Large intestine (tissue), 3 donors: Measurements from ENCODE around the gene ARMH3. TPM values are rescaled to one million over a fixed set of nuclear protein-coding genes. Genes with fewer than 3 reads are reported as not detected.

Experiments
- DNase-seq, 2 donors: peaks; one replicate each; pipeline versions ENCODE4 v3.0.0 to v3.0.0-alpha.2; 2013
- H3K27ac ChIP-seq: one replicate; pipeline ENCODE4 v1.5.1; 2013; ENCODE audit warnings: low read length
- H3K27me3 ChIP-seq: 2 replicates; pipeline ENCODE4 v1.6.1; 2013; ENCODE audit warnings: low read length; ENCODE audit not compliant: control insufficient read depth, insufficient read depth
- H3K36me3 ChIP-seq: 2 replicates; pipeline ENCODE4 v1.6.1; 2013; ENCODE audit warnings: low read length; ENCODE audit not compliant: control insufficient read depth, insufficient read depth
- H3K4me1 ChIP-seq: one replicate; pipeline ENCODE4 v1.6.1; 2013; ENCODE audit warnings: low read length; ENCODE audit not compliant: control insufficient read depth, insufficient read depth
- H3K4me3 ChIP-seq: one replicate; pipeline ENCODE4 v1.5.1; 2013; ENCODE audit warnings: low read length
- H3K9me3 ChIP-seq: one replicate; pipeline ENCODE4 v1.6.1; 2013; ENCODE audit warnings: mild to moderate bottlenecking, low read depth, low read length, moderate library complexity; ENCODE audit not compliant: control insufficient read depth
- WGBS: methylation state at CpG from one replicate; pipeline ENCODE4 v1.1.5; 2013; ENCODE audit warnings: low lambda C conversion rate; ENCODE audit not compliant: insufficient coverage; 5-methylcytosine and 5-hydroxymethylcytosine counted together
- polyA plus RNA-seq: library from polyadenylated mRNA; unstranded; fragments of 120-200 nt; gene quantifications from one replicate; pipeline ENCODE4 v1.2.1, GENCODE V29; 2013

The ARMH3 gene
- polyA plus RNA-seq, 1 donor = 19.3 TPM

DNA sequence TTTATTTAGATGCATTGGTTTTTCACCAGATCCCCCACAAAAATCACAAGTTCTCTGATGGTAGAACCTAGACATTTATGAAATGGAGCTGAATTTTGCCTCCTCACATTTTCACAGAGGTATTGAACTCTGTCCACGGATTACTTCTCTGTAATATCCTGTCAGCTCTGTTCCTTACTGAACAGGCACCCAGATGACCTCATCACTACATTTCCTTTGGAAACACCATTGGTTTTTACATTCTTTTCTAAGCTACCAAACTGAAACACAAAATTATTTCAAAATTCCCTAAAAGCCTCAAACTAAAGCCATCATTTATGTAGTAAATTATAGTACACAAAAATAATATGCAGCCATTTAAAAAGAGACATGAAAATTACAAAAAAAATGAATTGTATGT is 114.1 kb downstream of the ARMH3 start:
- no peaks in the 10 kb centered on the region for H3K4me1 ChIP-seq
- no peak overlapping the region for H3K4me3 ChIP-seq
- H3K27me3 ChIP-seq = no peaks in the 10 kb centered on the region
- H3K9me3 ChIP-seq = no peaks in the 10 kb centered on the region
- no peak for DNase-seq
- peaks cover 9% of the 10 kb centered on the region for H3K36me3 ChIP-seq
- no peak overlapping the region for H3K27ac ChIP-seq
- WGBS = no CpG with 5 or more reads among the region's 1 CpG

DNA sequence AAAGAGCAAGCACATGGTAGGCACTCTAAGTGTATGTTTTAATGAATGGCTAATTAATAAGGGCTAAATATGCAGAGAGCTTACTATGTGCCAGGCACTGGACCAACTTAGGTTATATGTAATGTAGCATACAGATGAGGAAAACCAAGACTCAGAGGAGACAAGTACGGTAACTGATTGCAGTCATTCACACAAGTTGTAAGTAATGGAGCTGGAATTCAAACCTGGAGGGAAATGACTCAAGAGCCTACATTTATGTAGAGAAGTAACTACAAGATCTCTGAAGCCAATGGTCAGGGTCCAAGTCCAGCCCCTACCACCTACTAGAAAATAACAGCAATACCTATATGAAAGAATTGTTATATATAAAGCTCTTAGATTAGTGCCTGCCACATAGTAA is 115.1 kb downstream of the ARMH3 start:
- no peak for DNase-seq
- Histone ChIP-seq H3K4me1 (no peaks in the 10 kb centered on the region), H3K9me3 (no peaks in the 10 kb centered on the region), H3K4me3 (no peak overlapping the region), H3K27me3 (no peaks in the 10 kb centered on the region), H3K36me3 (peaks cover 9% of the 10 kb centered on the region), H3K27ac (no peak overlapping the region)
- WGBS = no CpG with 5 or more reads among the region's 1 CpG

DNA sequence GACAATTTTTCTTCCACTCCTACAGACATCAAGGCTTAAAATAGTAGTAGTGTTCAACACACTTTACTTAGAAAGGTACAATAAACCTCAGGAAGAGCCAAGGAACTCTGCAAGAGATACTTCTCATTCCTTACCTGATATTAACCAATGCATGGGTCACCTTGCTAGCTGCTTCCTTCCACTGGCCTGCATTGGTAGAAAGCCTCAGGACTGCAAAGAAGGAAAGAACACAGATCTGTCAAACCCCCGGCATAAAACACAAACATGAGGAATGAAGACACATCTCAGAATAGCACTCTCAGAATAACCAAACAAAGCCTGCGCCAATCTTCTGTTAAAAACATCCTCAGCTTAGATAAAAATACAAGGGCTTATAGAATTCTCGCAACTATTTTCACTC is 116.2 kb downstream of the ARMH3 start:
- Histone ChIP-seq H3K4me1 (no peaks in the 10 kb centered on the region), H3K36me3 (peaks cover 9% of the 10 kb centered on the region), H3K9me3 (no peaks in the 10 kb centered on the region), H3K27me3 (no peaks in the 10 kb centered on the region), H3K4me3 (no peak overlapping the region), H3K27ac (no peak overlapping the region)
- WGBS = 90% methylated on average over 2 of the region's 3 CpGs
- no peak for DNase-seq

DNA sequence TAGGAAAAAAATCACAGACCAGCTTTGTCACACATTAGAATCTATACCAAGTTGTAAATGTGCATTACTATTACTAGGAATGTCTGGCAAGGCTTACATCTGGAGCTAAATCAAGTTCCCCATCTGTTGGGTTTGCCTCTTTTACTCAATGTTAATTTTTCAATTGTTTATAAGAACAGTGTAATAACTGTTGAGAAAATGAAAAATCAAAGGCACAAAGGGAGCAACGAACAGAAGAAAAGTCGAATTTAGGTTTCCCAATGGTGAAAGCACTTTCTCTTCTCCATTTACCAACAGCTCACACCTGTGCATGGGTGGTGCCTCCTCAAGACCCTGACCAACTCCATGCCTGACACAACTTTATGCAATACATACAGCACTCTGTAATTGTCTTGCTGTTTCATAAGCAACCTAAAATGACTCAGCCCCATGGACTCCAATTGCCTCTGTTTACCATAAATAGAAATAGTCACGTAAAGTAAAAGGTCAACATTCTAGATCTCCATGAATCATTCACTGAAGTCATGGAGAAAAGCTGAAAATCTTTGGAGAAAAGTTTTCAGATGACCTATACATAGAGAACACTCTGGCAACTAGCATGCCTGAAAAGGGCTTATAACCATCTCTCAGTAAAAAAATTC is 116.8 kb downstream of the ARMH3 start:
- DNase-seq = no peak
- Histone ChIP-seq H3K4me1 (no peaks in the 10 kb centered on the region), H3K36me3 (peaks cover 9% of the 10 kb centered on the region), H3K9me3 (no peaks in the 10 kb centered on the region), H3K4me3 (no peak overlapping the region), H3K27ac (no peak overlapping the region), H3K27me3 (no peaks in the 10 kb centered on the region)
- 90% methylated on average over 2 of the region's 3 CpGs for WGBS

DNA sequence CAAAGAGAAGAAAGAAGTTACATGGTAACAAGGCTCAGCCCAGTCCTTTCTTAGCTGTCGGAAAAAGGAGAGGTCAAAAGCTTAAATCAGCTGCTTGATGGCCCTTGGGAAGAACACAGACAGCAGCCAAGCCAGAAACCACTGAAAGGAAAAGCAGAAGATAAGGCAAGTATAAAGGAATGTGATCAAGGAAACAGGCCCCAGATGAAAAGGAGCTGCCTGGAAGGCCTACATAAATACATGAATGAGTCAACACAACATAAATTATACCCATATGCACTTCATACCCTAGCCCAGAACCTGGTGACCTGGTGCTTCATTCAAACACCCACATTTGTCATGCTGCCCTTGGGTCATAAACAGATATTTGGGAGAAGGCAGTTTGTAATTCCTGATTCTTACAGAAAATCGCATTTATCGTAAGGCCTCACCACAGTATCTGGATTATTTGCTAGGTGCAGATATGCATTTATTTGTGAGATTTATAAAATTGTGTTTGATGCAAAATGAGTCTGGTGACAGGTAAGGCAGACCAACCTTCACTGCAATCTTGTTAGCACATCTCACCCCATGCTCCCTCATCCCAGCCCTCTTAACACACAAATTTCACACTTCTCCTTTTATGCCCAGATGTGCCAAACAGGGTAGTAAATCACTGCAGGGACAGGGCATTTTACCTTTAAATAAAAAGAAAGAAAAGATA is 117.5 kb downstream of the ARMH3 start:
- H3K4me1 ChIP-seq = no peaks in the 10 kb centered on the region
- no peaks in the 10 kb centered on the region for H3K9me3 ChIP-seq
- no peak overlapping the region for H3K27ac ChIP-seq
- WGBS = no CpG with 5 or more reads among the region's 3 CpGs
- peaks cover 9% of the 10 kb centered on the region for H3K36me3 ChIP-seq
- DNase-seq = no peak
- no peaks in the 10 kb centered on the region for H3K27me3 ChIP-seq
- H3K4me3 ChIP-seq = no peak overlapping the region

DNA sequence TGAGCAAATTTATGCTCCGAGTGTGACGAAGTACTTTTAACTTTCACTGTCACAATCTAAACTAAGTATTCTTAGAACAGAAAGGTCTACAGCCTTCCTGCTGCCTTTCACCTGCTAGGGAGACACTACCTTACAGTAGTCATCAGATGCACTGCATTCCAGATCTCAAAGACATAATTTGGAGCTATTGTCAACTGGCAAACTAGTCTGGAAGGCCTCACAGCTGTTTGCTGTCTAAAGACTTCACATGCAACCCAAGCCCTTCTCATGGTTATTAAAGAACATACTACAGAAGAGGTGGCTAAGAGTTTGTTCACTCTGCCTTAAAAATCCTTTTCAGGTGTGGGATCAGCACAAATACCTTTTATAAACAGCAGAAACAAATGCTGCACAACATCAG is 120.5 kb downstream of the ARMH3 start:
- WGBS = 83% methylated on average over 2 of the region's 2 CpGs
- Histone ChIP-seq H3K4me3 (no peak overlapping the region), H3K9me3 (no peaks in the 10 kb centered on the region), H3K4me1 (no peaks in the 10 kb centered on the region), H3K27me3 (no peaks in the 10 kb centered on the region), H3K36me3 (peaks cover 5% of the 10 kb centered on the region), H3K27ac (no peak overlapping the region)
- no peak for DNase-seq

DNA sequence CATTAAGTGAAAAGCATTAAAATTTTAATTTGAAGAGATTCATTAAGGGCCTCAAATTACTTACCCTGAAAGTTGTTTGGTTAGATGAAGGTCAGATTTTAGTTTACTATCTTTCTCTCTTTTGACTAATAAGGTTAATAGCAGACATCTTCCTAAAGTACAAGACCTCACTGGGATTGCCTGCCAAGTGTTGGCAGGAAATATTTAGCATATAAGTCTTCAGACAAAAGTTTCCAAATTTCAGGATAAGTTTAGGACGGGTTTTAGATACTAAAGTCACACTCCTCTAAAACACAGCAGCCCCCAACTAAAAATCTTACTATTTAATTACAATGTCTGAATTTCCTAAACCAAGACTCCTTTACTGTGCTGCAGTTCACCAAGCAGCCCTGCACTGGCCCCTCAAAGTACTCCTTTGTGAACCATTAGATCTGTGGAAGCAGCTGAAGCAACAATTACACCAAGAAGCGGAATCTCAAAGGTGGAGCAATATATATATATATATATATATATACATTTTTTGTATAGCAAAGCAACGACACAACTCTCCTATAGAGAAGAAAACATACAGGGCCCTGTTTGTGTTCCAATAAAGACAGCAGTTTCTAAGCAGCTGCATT is 121.2 kb downstream of the ARMH3 start:
- WGBS = no CpG with 5 or more reads among the region's 3 CpGs
- H3K27me3 ChIP-seq = no peaks in the 10 kb centered on the region
- no peak overlapping the region for H3K27ac ChIP-seq
- H3K4me3 ChIP-seq = no peak overlapping the region
- no peaks in the 10 kb centered on the region for H3K4me1 ChIP-seq
- DNase-seq = no peak
- H3K9me3 ChIP-seq = no peaks in the 10 kb centered on the region
- peaks cover 5% of the 10 kb centered on the region for H3K36me3 ChIP-seq

DNA sequence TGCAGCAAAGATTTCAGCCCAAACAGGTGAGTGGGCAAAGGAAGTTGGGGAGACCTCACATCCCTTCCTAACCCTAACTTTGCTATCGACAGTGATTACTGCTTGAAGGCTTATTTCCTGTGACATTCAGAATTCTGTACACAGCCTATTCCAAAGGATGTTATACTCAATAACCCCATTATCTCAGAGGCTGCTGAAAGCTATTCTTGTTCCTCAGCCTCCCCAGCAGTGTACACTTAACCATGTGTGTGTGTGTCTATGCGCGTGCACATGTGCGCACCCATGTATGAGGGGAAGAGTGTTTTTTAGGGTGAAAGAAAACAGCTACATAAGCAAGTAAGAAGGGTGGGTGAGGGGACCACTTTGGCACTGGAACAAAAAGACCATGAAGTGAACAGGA is 122.0 kb downstream of the ARMH3 start:
- no peaks in the 10 kb centered on the region for H3K27me3 ChIP-seq
- no peak overlapping the region for H3K4me3 ChIP-seq
- no CpG with 5 or more reads among the region's 4 CpGs for WGBS
- no peak for DNase-seq
- no peak overlapping the region for H3K27ac ChIP-seq
- no peaks in the 10 kb centered on the region for H3K9me3 ChIP-seq
- H3K4me1 ChIP-seq = no peaks in the 10 kb centered on the region
- peaks cover 3% of the 10 kb centered on the region for H3K36me3 ChIP-seq

DNA sequence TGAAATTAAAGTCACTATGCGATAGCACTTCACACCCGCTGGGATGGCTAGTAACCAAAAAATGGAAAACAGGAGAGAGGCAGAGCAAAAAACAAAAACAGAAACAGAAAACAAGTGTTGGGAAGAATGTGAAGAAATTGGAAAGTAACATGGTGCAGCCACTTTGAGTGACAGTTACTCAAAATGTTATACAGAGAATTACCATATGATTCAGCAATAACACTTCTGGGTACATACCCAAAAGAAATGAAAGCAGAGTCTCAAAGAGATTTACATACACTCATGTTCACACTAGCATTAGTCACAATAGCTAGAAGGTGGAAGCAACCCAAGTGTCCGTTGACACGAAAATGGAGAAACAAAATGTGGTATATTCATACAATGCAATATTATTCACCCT is 123.8 kb downstream of the ARMH3 start:
- no peaks in the 10 kb centered on the region for H3K4me1 ChIP-seq
- no peaks in the 10 kb centered on the region for H3K27me3 ChIP-seq
- H3K36me3 ChIP-seq = peaks cover 5% of the 10 kb centered on the region
- no peaks in the 10 kb centered on the region for H3K9me3 ChIP-seq
- 100% methylated on average over 2 of the region's 4 CpGs for WGBS
- no peak overlapping the region for H3K4me3 ChIP-seq
- no peak for DNase-seq
- H3K27ac ChIP-seq = no peak overlapping the region

DNA sequence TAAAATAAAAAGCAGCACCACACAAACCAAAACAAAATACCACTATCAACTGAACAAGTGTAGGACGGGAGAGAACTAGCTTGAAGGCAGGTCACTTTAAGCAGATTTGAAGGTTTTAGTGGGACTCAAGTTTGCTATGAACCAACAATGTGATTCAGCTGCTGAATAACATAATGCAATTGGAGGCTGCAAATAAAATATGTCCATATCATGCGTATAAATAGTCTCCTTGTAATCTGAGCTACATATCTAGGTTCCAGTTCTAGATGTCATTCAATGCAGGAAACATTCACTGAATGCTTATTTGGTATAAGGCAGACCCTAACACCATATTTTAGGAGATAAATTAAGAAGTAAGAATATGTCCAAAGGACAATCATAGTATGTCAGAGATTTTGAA is 130.9 kb downstream of the ARMH3 start:
- no peaks in the 10 kb centered on the region for H3K27me3 ChIP-seq
- no peaks in the 10 kb centered on the region for H3K9me3 ChIP-seq
- no peak overlapping the region for H3K27ac ChIP-seq
- no peak overlapping the region for H3K4me3 ChIP-seq
- no peak for DNase-seq
- WGBS = 90% methylated on average over 2 of the region's 2 CpGs
- no peaks in the 10 kb centered on the region for H3K4me1 ChIP-seq
- peaks cover 8% of the 10 kb centered on the region for H3K36me3 ChIP-seq

DNA sequence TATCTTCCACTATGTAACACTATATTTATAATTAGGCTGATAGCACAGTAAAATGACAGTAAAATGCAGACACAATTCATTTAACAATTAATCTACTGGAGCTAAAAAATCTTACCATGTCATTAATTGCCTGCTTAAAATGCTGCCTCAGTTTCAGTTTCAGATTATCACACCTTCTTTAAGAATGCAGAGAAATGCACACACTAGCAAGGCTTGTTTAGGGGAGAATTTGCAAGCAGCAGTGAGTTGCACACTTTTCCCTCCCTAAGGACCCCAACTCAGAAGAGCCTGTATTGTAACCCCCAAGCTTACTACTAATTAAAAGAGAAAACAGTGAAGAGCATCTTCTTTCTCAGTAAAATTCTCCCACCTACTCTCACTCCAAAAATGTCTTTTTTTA is 132.7 kb downstream of the ARMH3 start:
- H3K9me3 ChIP-seq = no peaks in the 10 kb centered on the region
- H3K27me3 ChIP-seq = no peaks in the 10 kb centered on the region

More for the DNA sequence above, 132.7 kb downstream of the ARMH3 start:
- Histone ChIP-seq H3K36me3 (peaks cover 5% of the 10 kb centered on the region), H3K27ac (no peak overlapping the region), H3K4me3 (no peak overlapping the region), H3K4me1 (no peaks in the 10 kb centered on the region)
- DNase-seq = no peak
